Measurements from ENCODE around the gene TAPBP.
"Not testable (repeated sequence)": the region's sequence is repeated elsewhere in the genome, so short reads cannot be mapped to it uniquely, and the experiment has no call there.

Gene TAPBP

GRCh38 chr6:33313709-33314514 lies at the start of gene TAPBP:
TAPBP (minus strand) TSS chr6:33314078; CDS start chr6:33314041, 37 bp downstream.
- peaks cover 62% of the 10 kb centered on the region for H3K4me1 Mint-ChIP-seq (ENCODE audit: low read depth)
- peaks cover 94% of the 10 kb centered on the region for H3K36me3 Mint-ChIP-seq (ENCODE audit: low read depth)
- H3K9me3 Mint-ChIP-seq: no peaks in the 10 kb centered on the region
- no peaks in the 10 kb centered on the region for H3K27me3 Mint-ChIP-seq
- peak within 1 kb of the TSS; percentile 100 for H3K4me3 Mint-ChIP-seq
- H3K27ac Mint-ChIP-seq: peak within 1 kb of the TSS; percentile 98
- intact Hi-C loops (cut with micrococcal nuclease): loop anchor here (1.0 to 5.0 kb wide), 3 partner anchors 9 to 33 kb away; partner anchors contain the start of gene RGL2

- intact Hi-C loops (cut with micrococcal nuclease); H3K9me3 Mint-ChIP-seq: not testable (repeated sequence)
These were observed 49.6 kb upstream of the TAPBP start for GRCh38 chr6:33363486-33363885.

GRCh38 chr6:33359331-33359730 lies 45.5 kb upstream of the TAPBP start:
- no peak overlapping the region for H3K27ac Mint-ChIP-seq
- H3K36me3 Mint-ChIP-seq (ENCODE audit: low read depth): no peaks in the 10 kb centered on the region
- peaks cover 8% of the 10 kb centered on the region for H3K27me3 Mint-ChIP-seq
- no peaks in the 10 kb centered on the region for H3K9me3 Mint-ChIP-seq
- peaks cover 2% of the 10 kb centered on the region for H3K4me1 Mint-ChIP-seq (ENCODE audit: low read depth)
- intact Hi-C loops (cut with micrococcal nuclease): no loop called here
- H3K4me3 Mint-ChIP-seq: no peak overlapping the region

More at GRCh38 chr6:33363486-33363885, 49.6 kb upstream of the TAPBP start:
- not testable (repeated sequence) for H3K4me1 Mint-ChIP-seq (ENCODE audit: low read depth); H3K27me3 Mint-ChIP-seq; H3K36me3 Mint-ChIP-seq (ENCODE audit: low read depth); H3K4me3 Mint-ChIP-seq; H3K27ac Mint-ChIP-seq

GRCh38 chr6:33357160-33357871 lies 43.4 kb upstream of the TAPBP start:
- H3K9me3 Mint-ChIP-seq; H3K27me3 Mint-ChIP-seq; H3K4me3 Mint-ChIP-seq; H3K36me3 Mint-ChIP-seq (ENCODE audit: low read depth); H3K27ac Mint-ChIP-seq; H3K4me1 Mint-ChIP-seq (ENCODE audit: low read depth); intact Hi-C loops (cut with micrococcal nuclease): not testable (repeated sequence)

GRCh38 chr6:33356295-33356694 lies 42.4 kb upstream of the TAPBP start:
- intact Hi-C loops (cut with micrococcal nuclease): no loop called here
- H3K27ac Mint-ChIP-seq: no peak overlapping the region
- H3K4me1 Mint-ChIP-seq (ENCODE audit: low read depth): no peaks in the 10 kb centered on the region
- peaks cover 8% of the 10 kb centered on the region for H3K27me3 Mint-ChIP-seq
- H3K4me3 Mint-ChIP-seq: no peak overlapping the region
- H3K36me3 Mint-ChIP-seq (ENCODE audit: low read depth): no peaks in the 10 kb centered on the region
- H3K9me3 Mint-ChIP-seq: no peaks in the 10 kb centered on the region

GRCh38 chr6:33355860-33356259 lies 42.0 kb upstream of the TAPBP start:
- H3K27me3 Mint-ChIP-seq; H3K36me3 Mint-ChIP-seq (ENCODE audit: low read depth); H3K4me3 Mint-ChIP-seq; H3K4me1 Mint-ChIP-seq (ENCODE audit: low read depth); H3K9me3 Mint-ChIP-seq; intact Hi-C loops (cut with micrococcal nuclease); H3K27ac Mint-ChIP-seq: not testable (repeated sequence)

- H3K27me3 Mint-ChIP-seq: no peaks in the 10 kb centered on the region
- H3K27ac Mint-ChIP-seq: no peak overlapping the region
- H3K36me3 Mint-ChIP-seq (ENCODE audit: low read depth): no peaks in the 10 kb centered on the region
- H3K4me1 Mint-ChIP-seq (ENCODE audit: low read depth): peaks cover 7% of the 10 kb centered on the region
- no peak overlapping the region for H3K4me3 Mint-ChIP-seq
- intact Hi-C loops (cut with micrococcal nuclease): loop anchor here (5.0 kb wide), 1 partner anchor 36 kb away; the partner anchor contains the start of gene TAPBP
- H3K9me3 Mint-ChIP-seq: no peaks in the 10 kb centered on the region
These were observed 33.9 kb upstream of the TAPBP start for GRCh38 chr6:33347816-33348215.

GRCh38 chr6:33346972-33347371 lies 33.1 kb upstream of the TAPBP start:
- not testable (repeated sequence) for H3K4me1 Mint-ChIP-seq (ENCODE audit: low read depth); H3K27me3 Mint-ChIP-seq; H3K36me3 Mint-ChIP-seq (ENCODE audit: low read depth); H3K9me3 Mint-ChIP-seq; H3K4me3 Mint-ChIP-seq; H3K27ac Mint-ChIP-seq
- intact Hi-C loops (cut with micrococcal nuclease): loop anchor here (5.0 kb wide), 1 partner anchor 35 kb away; the partner anchor contains the start of gene TAPBP

- peaks cover 7% of the 10 kb centered on the region for H3K4me1 Mint-ChIP-seq (ENCODE audit: low read depth)
- H3K9me3 Mint-ChIP-seq: no peaks in the 10 kb centered on the region
- H3K27ac Mint-ChIP-seq: no peak overlapping the region
- intact Hi-C loops (cut with micrococcal nuclease): loop anchor here (2.0 to 5.0 kb wide), 2 partner anchors 33 to 44 kb away; partner anchors contain the start of gene TAPBP
- H3K27me3 Mint-ChIP-seq: peaks cover 2% of the 10 kb centered on the region
- no peaks in the 10 kb centered on the region for H3K36me3 Mint-ChIP-seq (ENCODE audit: low read depth)
- peak overlapping the region; percentile 14 for H3K4me3 Mint-ChIP-seq
These were observed 31.1 kb upstream of the TAPBP start for GRCh38 chr6:33344701-33345697.

- H3K4me1 Mint-ChIP-seq (ENCODE audit: low read depth): peaks cover 13% of the 10 kb centered on the region
- H3K27me3 Mint-ChIP-seq: peaks cover 2% of the 10 kb centered on the region
- no peak overlapping the region for H3K4me3 Mint-ChIP-seq
- intact Hi-C loops (cut with micrococcal nuclease): loop anchor here (2.0 kb wide), 1 partner anchor 43 kb away; no protein-coding TSS in a partner anchor
- H3K36me3 Mint-ChIP-seq (ENCODE audit: low read depth): no peaks in the 10 kb centered on the region
- no peak overlapping the region for H3K27ac Mint-ChIP-seq
- H3K9me3 Mint-ChIP-seq: no peaks in the 10 kb centered on the region
These were observed 30.2 kb upstream of the TAPBP start for GRCh38 chr6:33343953-33344611.

- intact Hi-C loops (cut with micrococcal nuclease); H3K4me3 Mint-ChIP-seq; H3K27me3 Mint-ChIP-seq; H3K36me3 Mint-ChIP-seq (ENCODE audit: low read depth); H3K9me3 Mint-ChIP-seq; H3K27ac Mint-ChIP-seq: not testable (repeated sequence)
- peaks cover 15% of the 10 kb centered on the region for H3K4me1 Mint-ChIP-seq (ENCODE audit: low read depth)
These were observed 29.7 kb upstream of the TAPBP start for GRCh38 chr6:33343606-33343952.

- no peak overlapping the region for H3K27ac Mint-ChIP-seq
- H3K27me3 Mint-ChIP-seq: peaks cover 2% of the 10 kb centered on the region
- no peaks in the 10 kb centered on the region for H3K36me3 Mint-ChIP-seq (ENCODE audit: low read depth)
- H3K9me3 Mint-ChIP-seq: no peaks in the 10 kb centered on the region
- no peak overlapping the region for H3K4me3 Mint-ChIP-seq
- intact Hi-C loops (cut with micrococcal nuclease): no loop called here
- H3K4me1 Mint-ChIP-seq (ENCODE audit: low read depth): peaks cover 9% of the 10 kb centered on the region
These were observed 25.3 kb upstream of the TAPBP start for GRCh38 chr6:33339193-33339592.

GRCh38 chr6:33336495-33336894 lies 22.6 kb upstream of the TAPBP start:
- H3K27ac Mint-ChIP-seq: no peak overlapping the region
- peaks cover 2% of the 10 kb centered on the region for H3K27me3 Mint-ChIP-seq
- peaks cover 9% of the 10 kb centered on the region for H3K4me1 Mint-ChIP-seq (ENCODE audit: low read depth)
- intact Hi-C loops (cut with micrococcal nuclease): no loop called here
- H3K4me3 Mint-ChIP-seq: no peak overlapping the region
- no peaks in the 10 kb centered on the region for H3K36me3 Mint-ChIP-seq (ENCODE audit: low read depth)
- no peaks in the 10 kb centered on the region for H3K9me3 Mint-ChIP-seq

All from dendritic cell treated with granulocyte-macrophage colony-stimulating factor and Interleukin-4, amounts not matched to agents 40 ng/mL and 50 ng/mL, for 4 days (primary cell).